22Rv1 (cell line): ENCODE results near the gene TOR1AIP2.

Experiments
- CTCF ChIP-seq: fragments of 450-650 bp; IDR thresholded peaks from 2 replicates; pipeline ENCODE4 v1.5.1; 2017; ENCODE audit warnings: mild to moderate bottlenecking
- ZFX ChIP-seq: fragments of 450-650 bp; IDR thresholded peaks from 2 replicates; pipeline ENCODE4 v1.6.1; 2017; ENCODE audit warnings: antibody characterized with exemption, borderline replicate concordance

DNA sequence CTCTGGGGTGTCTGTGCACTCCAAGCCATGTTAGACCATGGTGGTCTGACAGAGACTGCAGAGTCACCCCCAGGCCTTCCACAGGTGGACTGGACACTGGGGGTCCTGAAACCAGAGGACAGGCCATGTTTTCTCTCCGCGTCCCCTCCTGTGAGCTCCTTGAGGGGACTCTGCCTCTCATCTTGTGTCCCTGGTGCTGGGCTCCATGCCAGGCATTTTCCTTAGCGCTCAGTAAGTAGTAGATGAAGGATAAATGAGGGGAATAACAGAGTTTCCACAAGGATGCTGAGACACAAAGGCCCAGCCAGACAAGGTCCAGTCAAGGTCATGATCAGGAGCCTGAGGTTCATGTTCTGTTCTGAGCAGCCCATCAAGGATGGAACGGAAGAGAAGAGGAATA lies 77.1 kb downstream of the TOR1AIP2 start:
- TF ChIP-seq CTCF = no peak
- no peak for TF ChIP-seq ZFX
